Astrocyte (in vitro differentiated cells and primary cell): ENCODE data around the gene SDHD.

Experiments
- EZH2 ChIP-seq: IDR thresholded peaks from 2 replicates; pipeline ENCODE4 v1.6.1; 2012; ENCODE audit warnings: mild to moderate bottlenecking, low read length, inconsistent platforms; ENCODE audit not compliant: insufficient read depth
- TF ChIP-seq, protein P1 (sequence below): IDR thresholded peaks from 2 replicates; pipeline ENCODE4 v1.5.1; 2011; ENCODE audit warnings: low read depth, mild to moderate bottlenecking, inconsistent platforms, low read length, moderate library complexity; ENCODE audit not compliant: insufficient read depth

DNA sequence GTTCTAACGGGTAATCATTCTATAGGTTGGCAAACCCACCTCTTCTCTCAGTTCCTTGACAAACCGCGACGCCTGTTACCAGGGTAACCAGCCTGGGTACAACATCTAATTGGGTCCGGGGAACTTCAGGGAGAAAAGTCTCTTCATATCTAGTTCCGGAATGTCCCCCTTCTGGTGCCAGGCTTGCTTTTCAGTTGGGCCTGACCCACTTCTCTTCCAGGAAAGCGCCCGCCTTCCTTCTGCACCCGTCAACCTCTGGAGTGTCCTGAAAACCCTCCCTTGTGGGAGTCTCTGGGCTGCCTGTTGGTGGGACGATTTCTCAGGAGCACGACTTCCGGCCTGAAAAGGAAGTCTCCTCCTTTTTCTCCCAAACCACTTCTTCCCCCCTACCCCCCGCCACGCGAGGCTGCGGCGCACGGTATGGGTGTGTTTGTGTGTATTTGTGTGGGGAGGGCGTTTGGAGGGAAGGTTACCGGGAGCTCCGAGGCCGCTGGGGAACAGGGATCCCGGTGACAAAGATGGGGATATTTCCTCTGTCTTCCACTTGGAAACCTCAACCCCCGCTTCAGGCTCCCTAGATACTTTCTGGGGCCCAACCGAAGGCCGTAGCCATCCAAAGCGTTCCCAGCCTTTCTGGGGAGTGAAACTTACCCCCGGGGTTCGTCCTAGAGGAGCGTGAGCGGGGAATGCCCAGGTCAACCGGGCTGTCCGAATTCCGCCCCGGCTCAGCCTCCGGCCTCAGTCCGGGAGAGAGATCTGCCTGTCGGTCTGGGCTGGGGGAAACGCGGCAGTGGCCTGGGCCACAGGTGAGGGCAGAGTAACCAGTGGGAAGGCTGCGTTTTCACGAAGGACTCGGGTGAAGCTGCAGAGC, 12.5 kb upstream of the SDHD start, which contains the start of the genes NKAPD1 and PIH1D2:
- TF ChIP-seq, protein P1, sequence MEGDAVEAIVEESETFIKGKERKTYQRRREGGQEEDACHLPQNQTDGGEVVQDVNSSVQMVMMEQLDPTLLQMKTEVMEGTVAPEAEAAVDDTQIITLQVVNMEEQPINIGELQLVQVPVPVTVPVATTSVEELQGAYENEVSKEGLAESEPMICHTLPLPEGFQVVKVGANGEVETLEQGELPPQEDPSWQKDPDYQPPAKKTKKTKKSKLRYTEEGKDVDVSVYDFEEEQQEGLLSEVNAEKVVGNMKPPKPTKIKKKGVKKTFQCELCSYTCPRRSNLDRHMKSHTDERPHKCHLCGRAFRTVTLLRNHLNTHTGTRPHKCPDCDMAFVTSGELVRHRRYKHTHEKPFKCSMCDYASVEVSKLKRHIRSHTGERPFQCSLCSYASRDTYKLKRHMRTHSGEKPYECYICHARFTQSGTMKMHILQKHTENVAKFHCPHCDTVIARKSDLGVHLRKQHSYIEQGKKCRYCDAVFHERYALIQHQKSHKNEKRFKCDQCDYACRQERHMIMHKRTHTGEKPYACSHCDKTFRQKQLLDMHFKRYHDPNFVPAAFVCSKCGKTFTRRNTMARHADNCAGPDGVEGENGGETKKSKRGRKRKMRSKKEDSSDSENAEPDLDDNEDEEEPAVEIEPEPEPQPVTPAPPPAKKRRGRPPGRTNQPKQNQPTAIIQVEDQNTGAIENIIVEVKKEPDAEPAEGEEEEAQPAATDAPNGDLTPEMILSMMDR = no peak
- TF ChIP-seq EZH2 = no peak
